GM19324 (cell line): ENCODE results near the gene ITGAE.
A peak's percentile ranks its signal among the peaks of the same experiment; 100 is the strongest.

Experiments used
- ATAC-seq: cut with Tn5 transposase; IDR thresholded peaks from one replicate; pipeline ENCODE4 v1.9.1; 2021; ENCODE audit warnings: mild to moderate bottlenecking, moderate library complexity; ENCODE audit not compliant: unreplicated experiment, low FRiP score

ITGAE gene

DNA sequence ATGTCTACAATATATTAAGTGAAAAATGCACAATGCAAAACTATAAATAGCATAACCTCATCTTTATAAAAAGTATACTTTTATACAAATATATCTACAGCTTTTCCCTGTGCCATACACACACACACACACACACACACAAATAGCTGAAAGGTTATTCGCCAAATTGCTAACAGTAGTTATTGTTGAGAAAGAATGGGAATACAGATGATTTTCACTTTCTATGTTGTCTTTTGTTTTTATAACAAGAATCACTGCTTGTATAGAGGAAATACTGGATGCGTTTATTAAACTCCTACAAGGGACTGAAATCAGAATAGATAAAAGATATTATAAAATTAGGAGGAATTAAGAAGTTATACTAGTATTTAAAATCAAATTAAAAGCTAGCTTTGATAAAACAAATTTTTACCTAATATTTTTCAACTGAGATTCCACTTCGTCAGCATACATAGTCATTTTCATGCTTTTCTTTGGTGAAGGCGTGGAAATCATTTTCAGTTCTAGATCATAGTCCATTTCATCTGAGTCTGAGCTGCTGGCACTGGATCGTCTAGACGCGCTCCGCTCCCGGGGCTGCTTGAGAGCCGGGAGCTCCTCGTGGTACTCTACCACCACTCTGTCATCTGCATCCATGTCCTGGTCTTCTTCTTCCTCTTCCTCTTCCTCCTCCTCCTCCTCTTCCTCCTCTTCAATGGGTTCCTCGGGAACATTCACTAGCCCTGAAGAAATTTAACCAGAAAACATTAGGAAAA is 17.0 kb upstream of the ITGAE start:
- no peak for ATAC-seq

DNA sequence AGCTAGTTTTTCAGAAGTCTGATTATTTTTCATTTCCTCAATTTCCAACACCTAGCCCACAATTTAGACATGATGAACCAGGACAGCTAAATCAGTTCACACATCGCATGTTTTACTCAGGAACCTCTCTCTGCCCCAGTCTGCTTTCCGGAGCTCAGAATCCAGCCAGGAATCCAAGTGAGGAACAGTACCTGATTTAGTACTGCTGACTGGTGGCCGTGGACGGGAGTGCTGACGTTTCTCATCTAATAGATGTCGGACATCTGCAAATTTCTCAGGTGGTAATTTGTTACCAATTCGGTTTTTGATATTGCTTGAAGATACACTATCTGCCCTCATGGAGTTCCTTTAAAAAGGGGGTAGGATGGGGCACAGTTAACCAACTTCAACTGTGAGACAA is 14.9 kb upstream of the ITGAE start:
- ATAC-seq: no peak

DNA sequence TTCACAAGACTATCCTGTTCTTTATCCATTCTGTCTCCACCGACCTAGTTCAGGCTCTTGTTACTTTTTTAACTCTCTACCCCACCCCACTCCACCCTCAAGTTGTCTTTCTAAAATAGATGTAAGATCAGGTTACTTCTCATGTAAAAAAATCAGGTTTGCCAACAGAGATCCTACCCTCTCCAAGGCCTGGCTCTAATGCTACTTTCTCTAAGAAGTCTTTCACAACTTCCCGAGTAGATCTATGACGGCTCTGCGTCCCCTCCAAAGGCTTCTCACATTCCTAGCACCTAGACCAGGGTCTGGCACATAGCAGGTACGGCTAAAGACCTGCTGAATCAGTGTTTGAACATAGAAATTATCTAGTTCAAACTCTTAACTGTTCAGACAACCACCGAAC is 14.1 kb upstream of the ITGAE start:
- no peak for ATAC-seq

DNA sequence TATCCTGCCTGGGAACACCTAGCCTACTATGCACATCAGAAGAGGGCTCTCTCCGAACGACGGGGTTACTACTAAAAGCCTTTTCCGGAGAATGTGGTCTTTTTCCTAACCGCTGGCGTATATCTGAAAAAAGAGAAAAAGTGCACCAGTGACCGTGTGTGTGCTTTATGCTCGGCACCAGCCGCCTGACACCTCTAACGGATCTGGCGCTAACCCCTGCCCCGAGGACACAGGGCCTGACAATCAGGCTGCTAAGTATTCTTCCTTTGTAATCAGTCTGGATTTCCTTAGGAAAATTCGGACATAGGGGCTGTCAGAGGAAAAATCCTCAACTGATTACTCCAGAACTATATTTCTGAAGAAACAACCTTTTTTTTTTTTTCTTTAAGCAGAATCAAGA is 13.4 kb upstream of the ITGAE start:
- no peak for ATAC-seq

DNA sequence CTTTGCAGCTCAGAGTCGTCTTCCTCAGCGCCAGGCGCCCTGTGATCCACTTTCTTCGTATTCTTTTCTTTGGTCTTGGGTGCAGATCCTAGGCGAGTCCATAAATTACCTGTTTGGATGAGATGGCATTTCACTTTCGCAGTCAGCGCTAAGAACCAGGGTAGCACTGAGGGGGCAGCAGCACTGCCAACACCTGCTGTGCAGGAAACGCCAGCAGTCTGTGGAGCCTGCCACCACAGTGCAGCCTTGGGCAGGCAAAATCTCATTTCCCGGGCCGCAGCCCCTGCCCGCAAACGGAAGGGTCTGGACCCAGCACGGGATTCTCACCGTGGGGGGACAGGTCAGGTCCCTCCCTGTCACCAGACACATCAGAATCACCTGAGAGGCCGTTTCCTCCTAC is 12.2 kb upstream of the ITGAE start:
- ATAC-seq: no peak

DNA sequence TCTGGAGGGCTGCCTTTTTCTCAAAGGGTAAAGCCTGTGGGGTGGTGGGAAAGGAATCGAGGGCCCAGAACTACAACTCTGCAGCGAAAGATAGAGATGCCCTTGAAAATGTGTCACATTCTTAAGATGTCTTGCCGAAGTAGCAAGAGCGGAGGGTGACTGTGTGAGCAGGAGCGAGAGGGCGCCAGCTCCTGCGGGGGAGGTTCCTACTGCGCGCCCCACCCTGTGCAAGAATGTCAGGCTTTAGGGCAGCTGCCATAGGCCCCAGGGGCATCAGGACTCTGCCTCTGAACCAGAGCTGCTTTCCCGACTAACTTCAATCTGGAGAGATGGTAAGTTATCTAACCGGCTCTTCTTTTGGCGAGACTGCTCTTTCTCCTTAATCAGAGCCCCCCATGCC is 11.8 kb upstream of the ITGAE start:
- ATAC-seq: no peak

DNA sequence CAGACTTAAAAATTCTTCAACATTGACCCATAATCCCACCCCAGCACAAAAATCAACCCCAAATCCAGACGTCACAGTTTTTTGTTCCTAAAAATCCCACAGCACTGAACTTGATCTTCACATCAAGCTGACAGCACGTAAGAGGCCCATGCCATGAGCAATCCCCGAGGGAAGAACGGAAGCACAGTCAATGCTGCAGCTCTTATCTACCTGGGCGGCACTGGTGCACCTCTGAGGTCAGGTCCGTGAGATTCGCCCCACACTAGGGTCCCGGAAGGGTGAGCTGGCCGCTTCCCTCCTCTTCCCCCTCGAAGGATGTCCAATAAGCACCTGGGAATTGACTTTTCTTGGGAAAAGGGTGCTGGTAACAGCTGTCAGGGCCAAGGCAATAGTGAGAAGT is 11.3 kb upstream of the ITGAE start:
- ATAC-seq: no peak

DNA sequence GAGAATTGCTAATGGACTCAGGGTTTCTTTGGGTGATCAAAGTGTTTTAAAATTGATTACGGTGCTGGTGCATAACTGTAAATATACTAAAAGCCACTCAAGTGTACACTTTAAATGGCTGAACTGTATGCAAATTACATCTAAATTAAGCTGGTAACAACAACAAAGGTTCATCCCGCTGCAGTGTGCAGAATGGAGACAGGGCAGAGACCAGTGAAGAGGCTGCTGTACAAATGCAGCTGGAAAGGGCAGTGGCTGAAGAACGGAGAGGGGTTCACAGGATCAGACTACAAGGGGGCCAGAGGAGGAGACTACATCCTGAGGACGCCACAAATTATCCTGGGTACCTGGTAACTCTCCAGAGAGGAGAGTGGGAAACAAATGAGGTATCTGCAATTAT is 9.0 kb upstream of the ITGAE start:
- no peak for ATAC-seq

DNA sequence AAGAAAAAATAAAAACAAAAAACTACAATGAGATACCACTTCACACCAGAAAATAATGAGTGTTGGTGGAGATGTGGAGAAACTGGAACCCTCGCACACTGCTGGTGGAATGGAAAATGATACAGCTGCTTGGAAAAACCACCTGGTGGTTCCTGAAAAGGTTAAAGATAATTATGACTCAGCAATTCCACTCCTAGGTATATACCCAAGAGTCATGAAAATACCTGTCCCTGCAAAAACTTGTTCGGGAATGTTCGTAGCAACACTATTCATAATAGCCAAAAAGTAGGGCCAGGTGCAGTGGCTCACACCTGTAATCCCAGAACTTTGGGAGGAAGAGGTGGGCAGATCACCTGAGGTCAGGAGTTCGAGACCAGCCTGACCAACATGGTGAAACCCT is 8.1 kb upstream of the ITGAE start:
- ATAC-seq: no peak

DNA sequence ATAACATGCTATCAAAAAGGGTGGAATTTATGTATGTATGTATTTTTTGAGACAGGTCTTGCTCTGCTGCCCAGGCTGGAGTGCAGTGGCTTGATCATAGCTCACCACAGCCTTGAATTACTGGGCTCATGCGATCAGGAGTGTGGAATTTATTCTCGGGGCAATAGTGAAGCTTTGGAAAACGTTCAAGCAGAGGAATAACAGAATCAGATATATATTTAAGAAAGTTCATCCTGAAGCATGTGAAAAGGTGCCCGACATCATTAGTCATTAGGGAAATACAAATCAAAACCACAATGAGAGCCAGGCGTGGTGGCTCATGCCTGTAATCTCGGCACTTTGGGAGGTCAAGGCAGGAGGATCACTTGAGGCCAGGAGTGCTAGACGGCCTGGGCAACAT is 7.7 kb upstream of the ITGAE start:
- no peak for ATAC-seq

DNA sequence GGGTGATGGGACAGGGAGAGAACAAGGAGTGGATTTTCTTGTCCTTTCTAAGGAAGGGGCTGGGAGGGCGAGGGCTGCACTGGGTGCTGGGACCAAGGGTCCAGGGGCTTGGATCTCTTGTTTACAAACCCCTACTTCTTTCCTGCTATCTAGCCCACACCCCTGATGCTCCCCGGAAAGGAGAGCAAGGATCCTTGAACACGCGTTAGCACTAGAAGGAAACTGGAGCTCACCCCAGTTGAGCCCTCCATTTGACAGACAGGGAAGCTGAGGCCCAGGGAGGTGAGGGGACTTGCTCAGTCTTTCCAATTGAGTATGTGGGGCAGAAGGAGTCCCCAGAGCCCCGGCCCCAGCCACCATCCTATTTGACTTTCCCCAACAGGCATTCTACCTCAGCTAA is 4.6 kb upstream of the ITGAE start:
- no peak for ATAC-seq

DNA sequence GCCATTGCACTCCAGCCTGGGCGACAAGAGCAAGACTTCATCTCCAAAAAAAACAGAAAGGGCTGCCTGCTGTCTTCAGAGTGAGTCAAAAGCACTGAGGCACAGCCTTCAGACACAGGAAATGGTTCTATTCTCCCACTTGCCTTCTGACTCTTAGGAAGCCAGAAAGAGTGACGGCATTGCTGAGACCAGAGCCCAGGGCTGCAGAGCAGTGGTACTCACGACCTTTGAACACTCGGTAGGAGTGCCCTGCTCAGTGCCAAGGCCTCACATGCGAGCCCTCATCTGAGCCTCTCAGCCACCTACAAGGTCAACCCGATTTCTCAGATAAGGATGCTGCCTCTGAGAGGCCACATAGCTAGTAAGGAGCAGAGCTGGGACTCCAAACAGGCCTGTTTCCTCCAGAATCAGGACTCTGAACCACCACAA is 3.5 kb upstream of the ITGAE start:
- ATAC-seq: peak; percentile 46

DNA sequence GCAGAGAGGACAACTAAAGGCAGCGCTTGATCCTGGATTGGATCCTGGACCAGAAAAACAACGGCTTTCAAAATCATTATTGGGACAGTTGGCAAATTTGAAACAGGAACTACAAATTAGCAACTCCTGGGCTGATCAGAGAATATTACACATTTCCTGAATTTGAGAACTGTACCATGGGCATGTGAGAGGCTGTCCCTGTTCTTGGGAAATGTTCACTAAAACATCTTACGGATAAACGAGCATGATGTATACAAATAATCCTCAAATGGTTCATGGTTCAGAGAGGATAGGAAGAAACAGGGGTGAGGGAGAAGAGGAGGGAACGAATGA is 2.3 kb upstream of the ITGAE start:
- no peak for ATAC-seq

DNA sequence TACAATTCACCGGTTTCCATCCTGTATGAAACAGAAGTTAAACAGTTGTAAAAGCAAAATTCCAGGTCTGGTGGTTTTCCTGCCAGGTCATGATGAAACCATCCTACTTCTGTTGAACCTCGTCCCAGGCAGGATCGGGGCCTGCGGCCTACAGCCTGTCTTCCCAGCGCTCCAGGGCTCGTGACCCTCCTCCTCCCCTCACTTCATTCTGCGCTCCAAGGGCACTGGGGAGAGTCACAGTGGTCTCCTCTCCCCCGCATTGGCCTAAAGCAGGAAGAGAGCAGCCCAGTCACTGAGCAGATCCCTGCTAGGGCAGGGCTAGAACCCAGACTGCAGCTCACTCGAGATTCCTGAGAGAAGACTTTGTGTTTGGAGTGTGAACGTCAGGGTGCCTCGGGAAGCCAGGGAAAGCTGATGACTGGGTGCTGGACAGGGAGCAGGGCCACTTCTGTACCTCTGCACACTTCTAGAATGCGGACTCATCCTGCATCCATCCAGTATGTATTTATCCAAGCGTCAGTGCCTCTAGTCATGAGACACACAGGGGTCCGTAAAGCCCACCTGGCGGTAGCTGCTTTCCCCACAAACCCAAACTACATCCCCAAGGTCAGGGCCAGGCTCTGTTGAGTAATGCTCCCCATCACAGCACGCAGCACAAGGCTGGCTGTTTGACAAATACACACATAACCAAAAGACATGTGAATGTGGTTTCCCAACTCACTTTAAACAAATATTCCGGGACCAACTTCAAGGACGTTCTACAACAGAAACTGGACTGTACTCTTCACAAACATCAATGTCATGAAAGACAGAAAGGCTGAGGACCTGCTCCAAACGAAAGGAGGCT is 1.7 kb upstream of the ITGAE start:
- no peak for ATAC-seq

DNA sequence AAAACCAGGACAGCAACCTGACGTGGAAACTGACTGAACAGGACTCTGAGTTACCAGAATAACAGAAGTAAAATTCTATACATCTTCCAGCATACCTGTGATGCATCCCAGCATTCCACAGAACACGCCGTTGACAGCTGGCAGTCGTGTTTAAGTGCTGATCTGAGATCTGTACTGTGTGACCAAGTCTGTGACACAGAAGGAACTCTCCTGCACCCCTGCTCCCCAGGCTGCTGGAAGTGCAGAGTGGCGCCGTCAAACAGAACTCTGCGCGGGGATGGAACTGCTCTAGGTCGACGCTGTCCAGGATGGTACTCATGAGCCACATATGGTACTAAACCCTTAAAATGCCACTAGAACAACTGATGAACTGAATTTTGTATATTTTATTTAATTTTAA is 804 bp upstream of the ITGAE start:
- no peak for ATAC-seq

DNA sequence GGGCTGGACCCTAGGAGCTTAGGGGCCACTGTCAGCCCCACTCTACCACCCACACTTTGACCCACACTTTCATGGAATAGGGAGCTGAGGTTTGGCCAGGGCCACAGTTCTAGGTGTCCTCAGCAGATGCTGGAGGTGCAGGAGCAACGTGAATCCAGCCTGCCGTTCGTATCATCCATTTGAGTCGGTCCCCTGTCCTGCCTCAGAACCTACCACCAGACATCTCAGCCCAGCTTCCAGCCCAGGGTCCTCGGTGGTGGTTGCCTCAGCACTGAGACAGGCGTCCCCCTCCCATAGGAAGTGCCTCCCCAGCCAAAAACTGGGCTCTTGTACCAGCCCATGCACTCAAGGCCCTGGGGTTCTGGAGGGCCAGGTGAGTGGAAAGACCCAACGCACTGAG is 359 bp upstream of the ITGAE start:
- ATAC-seq: no peak

DNA sequence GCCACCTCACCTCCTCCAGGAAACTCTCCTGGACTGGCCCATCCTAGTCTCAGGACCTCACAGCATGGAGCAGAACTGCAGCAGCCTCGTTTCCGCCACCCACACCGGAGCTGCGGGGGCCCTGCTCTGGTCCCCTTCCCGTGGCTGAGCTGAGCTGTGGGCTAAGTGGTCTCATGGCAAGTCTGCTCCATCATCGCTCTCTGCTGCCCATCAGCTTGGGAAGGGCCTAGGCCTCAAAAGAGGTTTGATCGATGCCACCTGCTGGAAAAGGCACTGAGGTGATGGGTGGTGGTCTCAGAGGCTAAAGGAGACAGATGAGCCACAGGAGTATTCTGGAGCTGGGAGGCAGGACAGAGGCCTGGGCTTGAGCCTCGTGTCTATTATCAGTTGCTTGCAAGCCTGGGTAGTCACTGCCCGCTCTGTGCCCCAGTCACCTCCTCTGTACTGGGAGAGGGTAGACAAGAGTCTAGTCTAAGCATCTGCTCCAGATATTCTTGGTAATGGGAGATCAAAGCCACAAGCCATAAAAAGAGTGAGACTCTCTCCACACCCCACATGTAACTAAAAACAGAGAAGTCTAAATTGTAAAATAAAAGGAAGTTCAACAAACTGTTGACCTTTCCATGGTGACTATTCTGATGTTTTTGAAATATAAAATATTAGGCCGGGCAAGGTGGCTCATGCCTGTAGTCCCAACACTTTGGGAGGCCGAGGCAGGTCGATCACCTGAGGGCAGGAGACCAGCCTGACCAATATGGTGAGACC is 1.6 kb downstream of the ITGAE start:
- ATAC-seq: no peak

DNA sequence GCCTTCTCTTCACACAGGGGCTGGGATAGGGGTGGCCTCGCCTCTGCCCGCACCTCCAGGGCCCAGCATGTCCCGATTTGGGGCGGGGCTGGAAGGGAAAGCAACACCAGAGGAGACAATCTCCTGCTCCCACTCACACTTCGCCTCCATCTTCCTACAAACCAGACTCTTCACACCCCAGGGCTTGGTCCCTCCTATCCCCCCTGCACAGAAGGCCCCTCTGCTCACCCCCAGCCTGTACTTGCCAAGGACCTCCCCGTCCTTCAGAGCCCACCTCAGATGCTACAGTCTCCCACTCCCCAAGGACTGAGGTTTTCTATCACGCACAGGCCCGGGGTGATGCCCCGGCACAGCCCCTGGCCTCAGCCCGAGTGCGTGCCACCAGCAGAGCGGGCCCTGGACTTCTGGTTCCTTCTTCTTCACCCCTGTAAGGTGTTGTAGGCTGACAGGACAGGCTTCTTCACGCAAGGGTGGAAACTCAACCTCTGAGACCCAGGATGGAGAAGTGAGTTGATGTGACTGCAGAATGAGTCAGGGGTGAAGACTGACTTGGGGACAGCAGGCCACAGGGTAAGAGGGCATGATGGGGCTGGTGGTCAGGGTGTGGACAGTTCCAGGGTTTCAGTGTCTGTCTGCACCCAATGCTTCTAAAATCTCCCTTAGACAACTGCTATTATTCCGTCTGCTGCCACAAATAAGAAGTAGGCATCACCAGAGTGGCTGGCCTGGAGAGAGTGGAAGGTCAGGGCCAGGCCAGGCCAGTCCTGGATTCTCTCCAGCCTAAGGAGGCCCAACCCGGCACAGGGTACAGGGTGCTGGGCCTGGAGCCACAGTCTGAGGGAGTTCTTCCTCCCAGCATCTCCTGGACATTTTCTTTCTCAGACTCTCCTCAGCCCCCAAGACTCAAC is 2.5 kb downstream of the ITGAE start:
- no peak for ATAC-seq

DNA sequence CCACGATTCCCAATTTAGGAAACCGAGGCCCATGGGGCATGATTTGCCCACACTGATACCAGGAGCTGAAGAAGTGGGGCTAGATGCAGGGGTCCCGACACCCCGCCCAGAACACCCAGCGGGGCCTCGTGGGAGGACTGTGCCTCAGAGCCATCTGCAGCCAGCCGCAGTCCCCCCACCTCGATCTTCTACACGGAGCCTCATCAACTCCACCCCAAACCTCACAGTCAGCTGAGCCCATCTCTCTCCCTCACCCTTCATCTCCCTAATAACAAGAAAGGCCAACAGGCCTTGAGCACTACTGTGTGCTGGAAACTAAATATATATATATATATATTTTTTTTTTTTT is 4.2 kb downstream of the ITGAE start:
- ATAC-seq: no peak

DNA sequence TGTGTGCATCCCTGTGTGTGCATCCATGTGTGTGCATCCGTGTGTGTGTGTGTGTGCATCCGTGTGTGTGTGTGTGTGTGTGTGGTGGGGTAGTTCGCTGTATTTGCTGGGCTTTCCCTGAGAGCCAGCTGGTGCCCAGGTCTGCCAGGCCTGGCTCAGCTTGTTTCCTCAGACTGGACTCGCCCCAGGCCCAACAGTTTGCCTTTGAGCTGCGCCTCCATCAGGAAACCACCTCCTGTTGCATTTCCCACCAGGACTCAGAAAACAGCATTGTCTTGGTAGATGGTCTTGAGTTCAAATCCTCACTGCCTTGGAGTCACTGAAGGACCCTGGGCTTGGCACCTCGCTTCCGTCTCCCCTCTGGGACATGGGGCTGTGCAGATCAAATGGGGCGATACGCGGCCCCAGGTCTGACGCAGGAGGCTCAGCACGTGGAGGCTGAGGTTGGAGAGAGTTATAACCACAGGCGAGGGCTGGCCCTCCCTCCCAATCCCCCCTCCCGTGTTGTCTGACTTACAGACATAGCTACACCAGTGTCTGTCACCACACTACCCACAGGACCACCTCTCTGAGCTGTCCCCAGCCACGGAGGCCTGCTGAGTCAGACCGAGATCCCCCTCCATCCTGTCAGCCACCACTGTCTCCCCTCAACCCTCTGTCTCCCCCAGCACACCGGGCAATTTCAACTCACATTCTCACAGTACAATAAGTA is 4.7 kb downstream of the ITGAE start:
- ATAC-seq: no peak
